HG02763 (cell line): ENCODE measurements around the gene RDH13.
"Not testable (repeated sequence)": the region's sequence is repeated elsewhere in the genome, so short reads cannot be mapped to it uniquely, and the experiment has no call there.

Experiments used
- ATAC-seq: cut with Tn5 transposase; IDR thresholded peaks from one replicate; pipeline ENCODE4 v1.9.1; 2021; ENCODE audit warnings: mild to moderate bottlenecking, moderate library complexity; ENCODE audit not compliant: unreplicated experiment

Gene RDH13

GRCh38 chr19:55079400-55080038, 16.6 kb upstream of the RDH13 start:
- ATAC-seq, result no peak

- ATAC-seq, result no peak
These were observed 16.0 kb upstream of the RDH13 start for GRCh38 chr19:55078996-55079395.

DNA sequence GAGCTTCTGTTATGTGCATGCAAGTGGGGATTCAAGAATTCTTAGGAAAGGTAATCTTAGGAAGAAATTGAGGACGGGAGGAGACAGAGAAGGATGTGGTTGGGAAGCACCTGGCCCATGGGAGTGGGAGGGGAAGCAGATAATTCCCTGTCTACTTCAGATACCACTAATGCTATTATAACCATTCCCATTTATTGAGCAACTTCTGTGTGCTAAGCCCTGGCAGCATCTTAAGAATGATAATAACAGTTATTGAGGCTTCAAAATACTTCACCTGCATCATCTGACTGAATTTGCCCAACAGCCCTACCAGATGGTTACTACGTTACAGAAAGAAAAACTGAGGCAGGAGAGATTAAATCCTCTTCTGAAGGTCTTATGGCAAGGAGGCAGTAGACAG, 14.2 kb upstream of the RDH13 start:
- ATAC-seq, result no peak

DNA sequence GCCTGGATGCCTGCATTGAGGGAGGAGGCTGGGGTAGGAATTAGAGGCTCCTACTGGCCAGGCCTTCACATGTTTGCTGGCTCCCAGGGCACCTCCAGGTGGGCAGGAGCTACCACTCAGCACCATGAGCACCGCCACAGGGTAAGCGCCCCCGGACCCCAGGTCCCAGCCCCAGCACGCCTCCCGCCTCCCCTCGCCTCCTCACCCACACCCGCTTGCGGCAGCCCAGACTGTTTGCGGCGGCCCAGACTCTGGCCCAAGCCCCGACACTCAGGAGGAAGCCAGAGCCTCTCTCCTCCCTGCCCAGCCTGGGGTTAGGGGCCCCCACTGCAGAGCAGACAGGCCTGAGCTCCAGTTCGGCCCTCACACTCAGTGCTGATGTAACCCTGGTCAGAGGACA, 13.4 kb upstream of the RDH13 start:
- ATAC-seq, result no peak

GRCh38 chr19:55075371-55075998, 12.5 kb upstream of the RDH13 start, which contains the start of gene EPS8L1:
EPS8L1 (plus strand) TSS chr19:55075869; CDS start chr19:55076445, 576 bp downstream.
- no peak for ATAC-seq

DNA sequence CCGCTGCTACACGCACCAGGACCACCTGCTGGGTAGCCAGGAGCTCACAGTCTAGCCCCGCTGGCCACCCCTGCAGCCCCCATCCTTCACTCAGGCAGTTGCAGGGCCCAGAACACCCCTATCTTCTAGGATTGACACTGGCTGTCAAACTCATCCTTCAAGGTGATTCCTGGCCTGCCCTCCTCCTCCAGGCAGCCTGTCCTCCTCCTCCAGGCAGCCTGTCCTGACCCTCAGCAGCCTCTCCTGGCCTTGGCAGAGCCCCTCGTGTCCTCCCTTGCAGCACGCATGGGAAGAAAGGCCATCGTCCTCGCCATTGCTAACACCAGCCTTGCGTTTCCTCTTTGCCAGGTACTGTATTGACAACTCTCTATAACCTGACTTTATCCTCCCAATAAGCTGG, 9.0 kb upstream of the RDH13 start:
- ATAC-seq, result no peak

GRCh38 chr19:55071129-55071502, 8.2 kb upstream of the RDH13 start:
- ATAC-seq, result no peak

GRCh38 chr19:55070466-55071128, 7.6 kb upstream of the RDH13 start:
- ATAC-seq, result no peak

DNA sequence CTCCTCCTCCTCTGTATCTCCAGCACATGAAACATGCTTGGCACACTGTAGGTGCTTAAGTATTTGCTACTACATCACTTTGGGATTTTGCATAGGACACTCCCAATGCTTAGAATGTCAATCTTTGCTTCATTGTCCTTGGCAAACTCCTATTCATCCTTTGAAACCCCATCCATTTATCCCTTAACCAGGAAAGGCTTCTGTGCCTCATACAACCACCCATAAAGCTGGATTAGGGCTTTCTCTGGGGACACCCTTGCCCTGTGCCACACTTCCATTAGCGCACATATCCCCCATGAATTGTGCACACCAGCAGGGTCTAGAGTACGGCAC, 6.9 kb upstream of the RDH13 start:
- no peak for ATAC-seq

DNA sequence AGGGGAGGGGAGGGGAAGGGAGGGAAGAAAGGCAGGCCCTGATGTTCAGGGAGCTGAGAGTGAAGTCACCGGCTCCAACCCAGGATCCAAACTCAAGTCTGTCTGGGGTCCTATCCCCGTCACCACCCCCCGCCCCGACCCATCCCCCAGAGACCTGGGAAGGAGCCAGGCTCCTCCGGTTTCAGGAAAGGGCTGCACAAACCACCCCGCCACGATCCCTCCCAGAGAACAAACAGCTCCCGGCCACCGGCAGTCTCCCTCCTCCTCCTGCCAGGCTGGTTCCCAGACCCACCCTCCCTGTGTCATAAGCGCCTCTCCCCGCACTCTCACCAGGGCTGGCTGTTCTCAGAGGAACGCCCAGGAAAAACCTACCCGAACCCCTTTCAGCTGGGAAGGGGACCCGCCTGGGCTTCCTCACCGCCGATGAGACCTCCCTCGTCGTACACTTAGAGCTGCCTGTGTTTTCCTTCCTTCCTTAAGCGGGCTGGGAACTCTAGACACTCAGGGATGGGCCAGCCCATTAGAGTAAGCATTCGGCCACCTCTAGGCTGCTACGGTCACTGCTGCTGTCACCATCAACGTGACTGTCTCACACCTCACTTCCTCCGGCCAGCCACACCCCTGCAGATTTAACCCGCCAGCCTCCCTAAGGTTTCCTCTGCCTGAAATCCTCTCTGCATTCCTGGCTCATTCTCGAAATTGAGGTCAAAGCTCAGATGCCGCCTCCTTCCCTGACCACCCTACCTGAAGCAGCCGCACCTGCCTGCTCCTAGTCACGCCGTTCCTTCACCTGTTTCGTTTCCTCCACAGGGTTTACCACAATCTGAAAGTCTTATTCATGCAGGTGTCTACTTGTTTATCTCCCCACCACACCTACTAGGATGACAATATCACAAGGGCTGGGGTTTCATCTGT, 6.3 kb upstream of the RDH13 start:
- no peak for ATAC-seq

DNA sequence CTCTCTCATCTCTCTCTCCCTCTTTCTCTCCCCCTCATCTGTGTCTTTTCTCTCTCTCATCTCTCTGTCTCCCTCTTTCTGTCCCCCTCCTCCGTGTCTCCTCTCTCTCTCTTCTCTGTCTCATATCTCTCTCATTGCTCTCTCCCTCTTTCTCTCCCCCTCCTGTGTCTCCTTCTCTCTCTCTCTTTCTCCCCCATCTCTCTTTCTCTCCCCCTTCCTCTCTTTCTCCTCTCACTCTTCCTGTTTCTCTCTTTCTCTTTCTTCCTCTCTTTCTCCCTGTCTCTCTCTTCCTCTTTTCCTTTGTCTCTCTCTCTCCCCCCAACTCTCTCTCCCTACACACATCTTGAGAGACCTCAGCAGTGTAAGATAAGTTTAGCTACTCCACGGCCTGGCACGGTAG, 4.9 kb upstream of the RDH13 start:
- no peak for ATAC-seq

DNA sequence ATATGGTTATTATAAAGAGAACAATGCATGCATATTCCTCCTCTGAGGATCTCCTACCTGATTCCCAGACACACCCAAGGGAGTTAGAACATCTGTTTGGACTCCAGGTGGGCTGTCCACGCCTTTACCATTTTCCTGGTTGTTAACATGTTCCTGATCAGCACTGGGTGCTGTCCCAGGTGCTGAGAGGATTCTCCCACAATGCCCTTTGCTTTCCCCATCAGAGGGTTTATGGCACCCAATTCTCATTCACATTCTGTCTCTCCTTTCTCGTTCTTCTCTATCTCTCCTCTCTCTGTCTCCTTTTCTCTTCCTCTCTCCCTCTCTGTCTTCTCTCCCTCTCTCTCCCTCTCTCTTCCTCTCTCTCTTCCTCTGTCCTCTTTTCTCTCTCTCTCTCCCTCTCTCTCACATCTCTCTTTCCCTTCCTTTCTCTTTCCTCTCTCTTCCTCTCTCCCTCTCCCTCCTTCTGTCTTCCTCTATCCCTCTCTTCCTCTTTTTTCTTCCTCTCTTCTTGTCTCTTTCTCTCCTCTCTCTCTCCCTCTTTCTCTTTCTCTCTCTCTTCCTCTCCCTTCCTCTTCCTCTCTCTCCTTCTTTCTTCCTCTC, 3.3 kb upstream of the RDH13 start:
- no peak for ATAC-seq

GRCh38 chr19:55065516-55065915, 2.6 kb upstream of the RDH13 start:
- not testable (repeated sequence) for ATAC-seq

- ATAC-seq, result no peak
These were observed 520 bp upstream of the RDH13 start for GRCh38 chr19:55063492-55063843.

DNA sequence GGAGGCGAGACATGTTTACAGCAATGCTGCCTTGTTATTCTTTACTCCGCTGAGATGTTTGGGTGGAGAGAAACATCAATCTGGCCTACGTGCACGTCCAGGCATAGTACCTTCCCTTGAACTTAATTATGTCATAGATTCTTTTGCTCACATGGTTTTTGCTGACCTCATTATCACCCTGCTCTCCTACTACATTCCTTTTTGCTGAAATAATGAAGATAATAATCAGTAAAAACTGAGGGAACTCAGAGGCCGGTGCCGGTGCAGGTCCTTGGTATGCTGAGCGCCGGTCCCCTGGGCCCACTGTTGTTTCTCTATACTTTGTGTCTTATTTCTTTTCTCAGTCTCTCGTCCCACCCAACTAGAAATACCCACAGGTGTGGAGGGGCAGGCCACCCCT, 2.7 kb downstream of the RDH13 start:
- not testable (repeated sequence) for ATAC-seq

DNA sequence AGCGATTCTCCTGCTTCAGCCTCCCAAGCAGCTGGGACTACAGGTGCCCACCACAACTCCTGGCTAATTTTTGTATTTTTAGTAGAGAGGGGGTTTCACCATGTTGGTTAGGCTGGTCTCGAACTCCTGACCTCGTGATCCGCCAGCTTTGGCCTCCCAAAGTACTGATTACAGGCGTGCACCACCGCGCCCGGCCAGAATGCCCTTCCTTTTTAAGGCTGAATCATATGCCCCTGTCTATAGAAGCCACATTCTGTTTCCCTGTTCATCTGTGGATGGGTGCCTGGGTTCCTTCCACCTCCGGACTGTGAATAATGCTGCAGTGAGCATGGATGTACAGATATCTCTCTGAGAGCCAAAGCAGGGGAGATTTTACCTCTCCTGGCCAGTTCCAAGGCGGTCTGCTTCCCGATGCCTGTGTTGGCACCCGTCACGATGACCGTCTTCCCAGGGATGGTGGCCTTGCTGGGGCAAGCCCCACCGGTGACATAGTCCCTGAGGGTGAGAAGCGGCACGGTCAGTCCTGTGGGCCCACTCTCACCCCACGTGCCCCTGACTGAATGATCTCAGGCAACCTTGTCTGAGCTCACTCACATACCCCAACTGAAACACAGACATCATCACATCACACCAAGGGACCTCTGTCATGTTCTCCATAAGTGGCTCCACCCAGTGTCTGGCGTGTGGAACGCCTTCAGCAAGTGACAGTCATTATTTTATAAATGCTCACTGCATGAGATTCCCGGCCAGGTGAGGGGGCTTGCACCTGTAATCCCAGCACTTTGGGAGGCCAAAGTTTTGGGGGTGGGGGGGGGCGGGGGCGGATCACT, 4.0 kb downstream of the RDH13 start:
- ATAC-seq, result no peak

GRCh38 chr19:55056827-55057226, 6.1 kb downstream of the RDH13 start:
- no peak for ATAC-seq

- no peak for ATAC-seq
These were observed 9.2 kb downstream of the RDH13 start for GRCh38 chr19:55053735-55054134.

GRCh38 chr19:55050749-55051532, 12.0 kb downstream of the RDH13 start:
- ATAC-seq, result no peak
